Measurements from ENCODE around the gene CAMKK1. TPM values are rescaled to one million over a fixed set of nuclear protein-coding genes. Genes with fewer than 3 reads are reported as not detected.

CAMKK1 gene
- total RNA-seq, 4 donors from 2014 or later = 2.9 to 8.8 (median 4.4) TPM

GRCh38 chr17:3873862-3874261 lies 19.0 kb downstream of the CAMKK1 start:
- TF ChIP-seq POLR2A (IDR thresholded peaks at IDR 0.05; ENCODE audit: low read depth) = no peak
- TF ChIP-seq POLR2AphosphoS5 (IDR thresholded peaks at IDR 0.05) = no peak
- TF ChIP-seq, protein P1, sequence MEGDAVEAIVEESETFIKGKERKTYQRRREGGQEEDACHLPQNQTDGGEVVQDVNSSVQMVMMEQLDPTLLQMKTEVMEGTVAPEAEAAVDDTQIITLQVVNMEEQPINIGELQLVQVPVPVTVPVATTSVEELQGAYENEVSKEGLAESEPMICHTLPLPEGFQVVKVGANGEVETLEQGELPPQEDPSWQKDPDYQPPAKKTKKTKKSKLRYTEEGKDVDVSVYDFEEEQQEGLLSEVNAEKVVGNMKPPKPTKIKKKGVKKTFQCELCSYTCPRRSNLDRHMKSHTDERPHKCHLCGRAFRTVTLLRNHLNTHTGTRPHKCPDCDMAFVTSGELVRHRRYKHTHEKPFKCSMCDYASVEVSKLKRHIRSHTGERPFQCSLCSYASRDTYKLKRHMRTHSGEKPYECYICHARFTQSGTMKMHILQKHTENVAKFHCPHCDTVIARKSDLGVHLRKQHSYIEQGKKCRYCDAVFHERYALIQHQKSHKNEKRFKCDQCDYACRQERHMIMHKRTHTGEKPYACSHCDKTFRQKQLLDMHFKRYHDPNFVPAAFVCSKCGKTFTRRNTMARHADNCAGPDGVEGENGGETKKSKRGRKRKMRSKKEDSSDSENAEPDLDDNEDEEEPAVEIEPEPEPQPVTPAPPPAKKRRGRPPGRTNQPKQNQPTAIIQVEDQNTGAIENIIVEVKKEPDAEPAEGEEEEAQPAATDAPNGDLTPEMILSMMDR (IDR thresholded peaks at IDR 0.05) = no peak
- no peak for TF ChIP-seq EP300 (IDR thresholded peaks at IDR 0.05)
- Histone ChIP-seq H3K9me3 (no peaks in the 10 kb centered on the region), H3K4me1 (peaks cover 0 to under 1% (median 0%) of the 10 kb centered on the region in 4 donors), H3K27ac (replicated peaks in 1 of 4) (no peak overlapping the region), H3K4me3 (no peak overlapping the region), H3K27me3 (no peaks in the 10 kb centered on the region), H3K36me3 (peaks cover 6 to 68% (median 46%) of the 10 kb centered on the region in 4 donors)
- no peak for DNase-seq (ENCODE audit: extremely low spot score)
- intact Hi-C loops (cut with DNase I) = no loop called here
- 96% methylated on average over 10 of the region's 10 CpGs for WGBS

GRCh38 chr17:3870871-3871306 lies 22.0 kb downstream of the CAMKK1 start:
- Histone ChIP-seq H3K27ac (replicated peaks in 1 of 4) (no peak overlapping the region), H3K4me1 (no peaks in the 10 kb centered on the region), H3K27me3 (no peaks in the 10 kb centered on the region), H3K36me3 (peaks cover under 1 to 53% (median 39%) of the 10 kb centered on the region in 4 donors), H3K4me3 (no peak overlapping the region), H3K9me3 (no peaks in the 10 kb centered on the region)
- TF ChIP-seq POLR2A (IDR thresholded peaks at IDR 0.05; ENCODE audit: low read depth) = no peak
- TF ChIP-seq, protein P1 (IDR thresholded peaks at IDR 0.05) = no peak
- TF ChIP-seq POLR2AphosphoS5 (IDR thresholded peaks at IDR 0.05) = no peak
- TF ChIP-seq EP300 (IDR thresholded peaks at IDR 0.05) = no peak
- no peak for DNase-seq (ENCODE audit: extremely low spot score)
- WGBS = 64% methylated on average over 11 of the region's 11 CpGs
- intact Hi-C loops (cut with DNase I) = no loop called here

DNA sequence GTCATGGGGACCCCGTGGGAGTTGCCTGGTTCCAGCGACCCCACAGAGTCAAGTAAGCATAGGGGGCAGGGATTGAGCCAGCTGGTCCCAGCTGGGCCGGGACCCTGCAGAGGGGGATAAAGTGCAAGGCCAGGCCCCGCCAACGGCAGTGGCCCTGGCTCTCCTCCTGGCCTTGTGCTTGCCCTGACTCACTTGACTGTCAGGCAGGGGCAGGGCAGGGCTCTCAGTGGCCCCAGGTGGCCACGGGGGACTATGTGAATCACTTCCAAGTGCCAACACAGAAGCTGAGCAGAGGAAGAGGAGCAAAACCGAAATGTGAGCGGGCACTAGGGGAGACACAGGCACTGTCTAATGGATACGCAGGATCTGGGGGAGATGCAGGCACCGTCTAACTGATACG lies 25.2 kb downstream of the CAMKK1 start:
- TF ChIP-seq POLR2AphosphoS5 (IDR thresholded peaks at IDR 0.05) (no peak), EP300 (IDR thresholded peaks at IDR 0.05) (no peak), POLR2A (IDR thresholded peaks at IDR 0.05; ENCODE audit: low read depth) (no peak)
- TF ChIP-seq, protein P1 (IDR thresholded peaks at IDR 0.05) = no peak
- Histone ChIP-seq H3K27me3 (no peaks in the 10 kb centered on the region), H3K27ac (replicated peaks in 1 of 4) (no peak overlapping the region), H3K9me3 (no peaks in the 10 kb centered on the region), H3K36me3 (peaks cover 0 to 27% (median 16%) of the 10 kb centered on the region in 4 donors), H3K4me1 (peaks cover 0 to 7% (median 3%) of the 10 kb centered on the region in 4 donors), H3K4me3 (no peak overlapping the region)
- intact Hi-C loops (cut with DNase I) = no loop called here
- no peak for DNase-seq (ENCODE audit: extremely low spot score)
- 79% methylated on average over 11 of the region's 11 CpGs for WGBS

DNA sequence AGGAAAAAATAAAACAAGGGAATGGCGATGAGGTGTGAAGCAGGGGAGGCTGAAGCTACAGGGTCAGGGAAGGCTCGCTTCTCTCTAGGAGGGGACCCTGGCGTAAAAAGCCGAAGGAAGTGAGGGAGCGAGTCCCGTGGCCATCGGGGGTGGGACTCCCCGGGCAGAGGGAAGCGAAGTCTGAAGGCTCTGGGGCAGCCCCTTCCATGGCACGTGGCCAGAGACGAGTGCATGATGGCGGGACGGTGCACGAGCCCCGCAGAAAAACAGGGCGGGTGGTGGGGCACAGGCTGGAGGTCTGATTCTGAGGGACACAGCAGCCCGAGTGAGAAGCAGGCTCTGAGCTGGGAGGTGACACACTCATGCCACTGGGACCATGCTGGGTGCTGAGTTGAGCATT lies 25.7 kb downstream of the CAMKK1 start:
- WGBS = 79% methylated on average over 17 of the region's 17 CpGs
- Histone ChIP-seq H3K27ac (replicated peaks in 1 of 4) (no peak overlapping the region), H3K9me3 (no peaks in the 10 kb centered on the region), H3K27me3 (no peaks in the 10 kb centered on the region), H3K36me3 (peaks cover 0 to 27% (median 13%) of the 10 kb centered on the region in 4 donors), H3K4me3 (no peak overlapping the region), H3K4me1 (peaks cover 0 to 7% (median 3%) of the 10 kb centered on the region in 4 donors)
- no peak for DNase-seq (ENCODE audit: extremely low spot score)
- TF ChIP-seq POLR2A (IDR thresholded peaks at IDR 0.05; ENCODE audit: low read depth) = no peak
- TF ChIP-seq POLR2AphosphoS5 (IDR thresholded peaks at IDR 0.05) = no peak
- intact Hi-C loops (cut with DNase I) = no loop called here

GRCh38 chr17:3866276-3866675 lies 26.6 kb downstream of the CAMKK1 start:
- TF ChIP-seq EP300 (IDR thresholded peaks at IDR 0.05) = no peak
- TF ChIP-seq POLR2AphosphoS5 (IDR thresholded peaks at IDR 0.05) = no peak
- no peak for TF ChIP-seq POLR2A (IDR thresholded peaks at IDR 0.05; ENCODE audit: low read depth)
- TF ChIP-seq, protein P1 (IDR thresholded peaks at IDR 0.05) = no peak
- no peak for DNase-seq (ENCODE audit: extremely low spot score)
- Histone ChIP-seq H3K27me3 (no peaks in the 10 kb centered on the region), H3K4me3 (no peak overlapping the region), H3K36me3 (peaks cover 0 to 30% (median 17%) of the 10 kb centered on the region in 4 donors), H3K9me3 (no peaks in the 10 kb centered on the region), H3K27ac (replicated peaks in 1 of 4) (no peak overlapping the region), H3K4me1 (peaks cover 0 to 7% (median 3%) of the 10 kb centered on the region in 4 donors)
- intact Hi-C loops (cut with DNase I) = no loop called here
- 95% methylated on average over 14 of the region's 21 CpGs for WGBS
